ENCODE data around the gene SLC10A7.

The SLC10A7 gene

DNA sequence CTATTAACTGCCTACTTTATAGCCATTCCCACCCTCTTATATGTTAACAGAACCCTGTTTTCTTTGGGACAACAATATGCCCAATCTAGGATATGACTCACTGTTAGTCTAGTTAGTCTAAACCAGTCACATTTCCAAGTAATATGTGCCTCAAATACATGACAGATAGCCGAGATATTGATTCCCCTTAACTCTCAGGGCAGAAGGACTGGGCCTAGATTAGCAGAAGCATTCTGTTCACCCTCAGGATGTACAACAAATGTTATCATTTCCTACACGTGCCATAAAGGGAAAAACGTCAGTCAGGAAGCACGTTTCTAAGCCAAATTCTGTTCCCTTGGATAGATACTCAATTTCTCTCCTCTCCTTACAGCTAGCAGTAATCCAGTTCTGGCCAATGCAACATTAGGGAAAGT lies 114.1 kb downstream of the SLC10A7 start:
- Histone ChIP-seq H3K27me3 (replicated peaks; ENCODE audit: insufficient read depth, low read length) (no peaks in the 10 kb centered on the region), H4K20me1 (ENCODE audit: insufficient read depth, low read length) (no peaks in the 10 kb centered on the region; the same call in 1 of the 2 replicates), H3K4me1 (ENCODE audit: low read length) (no peaks in the 10 kb centered on the region), H3K27ac (ENCODE audit: low read length) (no peak overlapping the region), H2AFZ (ENCODE audit: low read length) (no peak overlapping the region), H3K9me2 (replicated peaks; ENCODE audit: insufficient read depth, low read length) (no peaks in the 10 kb centered on the region), H3K4me2 (ENCODE audit: low read depth, low read length) (no peak overlapping the region), H3K36me3 (replicated peaks; ENCODE audit: insufficient read depth, low read length) (no peaks in the 10 kb centered on the region), H3K9ac (ENCODE audit: low read length) (no peak overlapping the region), H3F3A (ENCODE audit: insufficient read depth, low read length) (no peaks in the 10 kb centered on the region), H3K4me3 (ENCODE audit: low read length) (no peak overlapping the region), H3K9me3 (replicated peaks; ENCODE audit: insufficient read depth, low read length) (no peaks in the 10 kb centered on the region), H3K79me2 (ENCODE audit: low read length) (no peaks in the 10 kb centered on the region)
- TF ChIP-seq EZH2phosphoT487 (IDR thresholded peaks at IDR 0.05; ENCODE audit: low read length) = no peak
- TF ChIP-seq, protein P1, sequence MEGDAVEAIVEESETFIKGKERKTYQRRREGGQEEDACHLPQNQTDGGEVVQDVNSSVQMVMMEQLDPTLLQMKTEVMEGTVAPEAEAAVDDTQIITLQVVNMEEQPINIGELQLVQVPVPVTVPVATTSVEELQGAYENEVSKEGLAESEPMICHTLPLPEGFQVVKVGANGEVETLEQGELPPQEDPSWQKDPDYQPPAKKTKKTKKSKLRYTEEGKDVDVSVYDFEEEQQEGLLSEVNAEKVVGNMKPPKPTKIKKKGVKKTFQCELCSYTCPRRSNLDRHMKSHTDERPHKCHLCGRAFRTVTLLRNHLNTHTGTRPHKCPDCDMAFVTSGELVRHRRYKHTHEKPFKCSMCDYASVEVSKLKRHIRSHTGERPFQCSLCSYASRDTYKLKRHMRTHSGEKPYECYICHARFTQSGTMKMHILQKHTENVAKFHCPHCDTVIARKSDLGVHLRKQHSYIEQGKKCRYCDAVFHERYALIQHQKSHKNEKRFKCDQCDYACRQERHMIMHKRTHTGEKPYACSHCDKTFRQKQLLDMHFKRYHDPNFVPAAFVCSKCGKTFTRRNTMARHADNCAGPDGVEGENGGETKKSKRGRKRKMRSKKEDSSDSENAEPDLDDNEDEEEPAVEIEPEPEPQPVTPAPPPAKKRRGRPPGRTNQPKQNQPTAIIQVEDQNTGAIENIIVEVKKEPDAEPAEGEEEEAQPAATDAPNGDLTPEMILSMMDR (IDR thresholded peaks at IDR 0.05; ENCODE audit: low read length) = no peak
- TF ChIP-seq EZH2 (optimal IDR thresholded peaks at IDR 0.05; ENCODE audit: low read depth, low read length) = no peak
- DNase-seq = no peak

DNA sequence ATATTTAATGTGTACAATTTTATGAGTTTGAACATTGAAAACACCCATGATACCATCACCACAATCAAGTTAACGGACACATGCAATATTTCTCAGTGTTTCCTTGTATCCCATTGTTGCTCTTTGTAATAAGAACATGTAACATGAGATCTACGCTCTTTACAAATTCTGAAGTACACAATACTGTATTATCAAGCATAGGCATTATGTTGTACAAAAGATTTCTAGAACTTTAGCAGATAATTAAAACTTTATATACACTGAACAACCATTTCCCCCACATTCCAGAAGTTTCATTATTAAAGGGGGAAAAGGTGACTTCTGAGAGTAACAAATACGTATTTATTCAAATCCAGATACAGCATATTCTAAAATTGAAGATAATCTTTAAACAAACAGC lies 114.5 kb downstream of the SLC10A7 start:
- TF ChIP-seq EZH2phosphoT487 (IDR thresholded peaks at IDR 0.05; ENCODE audit: low read length) (no peak), EZH2 (optimal IDR thresholded peaks at IDR 0.05; ENCODE audit: low read depth, low read length) (no peak)
- TF ChIP-seq, protein P1 (IDR thresholded peaks at IDR 0.05; ENCODE audit: low read length) = no peak
- no peaks in the 10 kb centered on the region for H3K9me3 ChIP-seq (replicated peaks; ENCODE audit: insufficient read depth, low read length)
- H3K79me2 ChIP-seq (ENCODE audit: low read length) = no peaks in the 10 kb centered on the region
- no peaks in the 10 kb centered on the region for H3K4me1 ChIP-seq (ENCODE audit: low read length)
- H3K4me2 ChIP-seq (ENCODE audit: low read depth, low read length) = no peak overlapping the region
- no peaks in the 10 kb centered on the region for H3K27me3 ChIP-seq (replicated peaks; ENCODE audit: insufficient read depth, low read length)
- H3K9me2 ChIP-seq (replicated peaks; ENCODE audit: insufficient read depth, low read length) = no peaks in the 10 kb centered on the region
- no peaks in the 10 kb centered on the region for H3K36me3 ChIP-seq (replicated peaks; ENCODE audit: insufficient read depth, low read length)
- no peak for DNase-seq
- no peak overlapping the region for H3K4me3 ChIP-seq (ENCODE audit: low read length)
- no peaks in the 10 kb centered on the region; the same call in 1 of the 2 replicates for H4K20me1 ChIP-seq (ENCODE audit: insufficient read depth, low read length)
- H2AFZ ChIP-seq (ENCODE audit: low read length) = no peak overlapping the region
- no peaks in the 10 kb centered on the region for H3F3A ChIP-seq (ENCODE audit: insufficient read depth, low read length)
- no peak overlapping the region for H3K27ac ChIP-seq (ENCODE audit: low read length)
- no peak overlapping the region for H3K9ac ChIP-seq (ENCODE audit: low read length)

DNA sequence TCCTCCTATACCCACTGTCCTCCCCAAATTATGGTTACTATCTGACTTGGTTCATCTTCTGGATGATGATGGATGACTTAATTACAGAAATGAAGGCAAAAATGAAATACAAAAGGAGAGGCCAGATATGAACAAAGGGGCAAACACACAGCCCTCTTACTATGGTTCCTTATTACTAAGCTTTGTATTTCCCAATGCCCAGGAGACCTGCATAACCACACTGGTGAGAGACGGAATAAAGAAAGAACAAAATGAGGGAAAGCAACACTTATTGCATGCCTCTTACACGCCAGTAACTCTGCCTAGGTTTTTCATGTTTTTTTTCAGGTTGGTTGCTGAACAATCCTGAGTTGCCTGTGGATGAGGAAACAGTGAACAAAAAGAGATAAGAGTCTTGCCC lies 120.5 kb downstream of the SLC10A7 start:
- no peaks in the 10 kb centered on the region for H3K9me2 ChIP-seq (replicated peaks; ENCODE audit: insufficient read depth, low read length)

DNA sequence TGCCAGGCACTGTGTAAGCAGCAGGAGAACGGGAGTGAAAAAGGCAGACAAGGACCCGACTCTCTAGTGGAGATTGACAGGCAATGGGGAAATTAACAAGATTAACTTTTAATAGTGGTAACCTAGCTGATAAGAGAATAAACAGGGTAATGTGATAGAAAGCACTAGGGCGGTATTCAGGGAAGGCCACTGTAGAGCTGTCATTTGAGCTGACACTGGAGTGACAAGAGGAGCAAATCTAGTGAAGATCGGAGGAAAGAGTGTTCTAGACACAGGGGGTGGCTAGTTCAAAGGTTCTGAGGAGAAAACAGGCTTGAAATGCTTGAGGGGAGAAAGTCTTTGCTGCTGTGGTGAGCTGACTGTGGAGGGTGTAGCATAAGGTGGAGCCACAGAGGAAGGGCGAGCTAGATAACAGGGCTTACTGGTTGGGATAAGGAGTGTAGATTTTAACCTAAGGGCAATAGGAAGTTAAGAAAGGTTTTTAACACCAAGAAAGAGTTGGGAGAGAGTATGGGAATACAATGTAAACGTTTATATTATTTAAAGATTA lies 122.8 kb downstream of the SLC10A7 start:
- Histone ChIP-seq H3K9me2 (replicated peaks; ENCODE audit: insufficient read depth, low read length) (no peaks in the 10 kb centered on the region), H3F3A (ENCODE audit: insufficient read depth, low read length) (no peaks in the 10 kb centered on the region), H4K20me1 (ENCODE audit: insufficient read depth, low read length) (no peaks in the 10 kb centered on the region), H3K4me3 (ENCODE audit: low read length) (no peak overlapping the region), H3K36me3 (replicated peaks; ENCODE audit: insufficient read depth, low read length) (no peaks in the 10 kb centered on the region), H3K9ac (ENCODE audit: low read length) (no peak overlapping the region), H3K79me2 (ENCODE audit: low read length) (no peaks in the 10 kb centered on the region), H3K27ac (ENCODE audit: low read length) (no peak overlapping the region), H3K9me3 (replicated peaks; ENCODE audit: insufficient read depth, low read length) (no peaks in the 10 kb centered on the region), H2AFZ (ENCODE audit: low read length) (no peak overlapping the region), H3K4me1 (ENCODE audit: low read length) (no peaks in the 10 kb centered on the region), H3K27me3 (replicated peaks; ENCODE audit: insufficient read depth, low read length) (no peaks in the 10 kb centered on the region), H3K4me2 (ENCODE audit: low read depth, low read length) (no peak overlapping the region)
- DNase-seq = no peak
- TF ChIP-seq EZH2phosphoT487 (IDR thresholded peaks at IDR 0.05; ENCODE audit: low read length) (no peak), EZH2 (optimal IDR thresholded peaks at IDR 0.05; ENCODE audit: low read depth, low read length) (no peak)
- TF ChIP-seq, protein P1 (IDR thresholded peaks at IDR 0.05; ENCODE audit: low read length) = no peak

More for the DNA sequence above, 120.5 kb downstream of the SLC10A7 start:
- no peaks in the 10 kb centered on the region for H3K79me2 ChIP-seq (ENCODE audit: low read length)
- no peak overlapping the region for H2AFZ ChIP-seq (ENCODE audit: low read length)
- TF ChIP-seq EZH2 (optimal IDR thresholded peaks at IDR 0.05; ENCODE audit: low read depth, low read length) (no peak), EZH2phosphoT487 (IDR thresholded peaks at IDR 0.05; ENCODE audit: low read length) (no peak)
- H3K4me2 ChIP-seq (ENCODE audit: low read depth, low read length) = no peak overlapping the region
- H3K27me3 ChIP-seq (replicated peaks; ENCODE audit: insufficient read depth, low read length) = no peaks in the 10 kb centered on the region
- no peak for DNase-seq
- no peaks in the 10 kb centered on the region for H4K20me1 ChIP-seq (ENCODE audit: insufficient read depth, low read length)
- no peak overlapping the region for H3K27ac ChIP-seq (ENCODE audit: low read length)
- H3K4me1 ChIP-seq (ENCODE audit: low read length) = no peaks in the 10 kb centered on the region
- no peaks in the 10 kb centered on the region for H3F3A ChIP-seq (ENCODE audit: insufficient read depth, low read length)
- no peaks in the 10 kb centered on the region for H3K36me3 ChIP-seq (replicated peaks; ENCODE audit: insufficient read depth, low read length)
- H3K4me3 ChIP-seq (ENCODE audit: low read length) = no peak overlapping the region
- no peak overlapping the region for H3K9ac ChIP-seq (ENCODE audit: low read length)
- H3K9me3 ChIP-seq (replicated peaks; ENCODE audit: insufficient read depth, low read length) = no peaks in the 10 kb centered on the region
